Sigmoid colon (tissue), 4 donors: Measurements from ENCODE around the gene CD99.
A peak's percentile ranks its signal among the peaks of the same experiment; 100 is the strongest.

Source experiments
- POLR2A ChIP-seq, 2 donors: fragments of 450-650 bp; IDR thresholded peaks; one replicate each; pipeline ENCODE4 v1.6.1; 2016; ENCODE audit warnings: antibody characterized with exemption in 2 of 2, mild to moderate bottlenecking in 2 of 2, moderate library complexity in 2 of 2
- POLR2AphosphoS5 ChIP-seq, 4 donors: sonication (generic); formaldehyde crosslinking; IDR thresholded peaks; one replicate each; pipeline ENCODE4 v1.6.1; 2017; ENCODE audit warnings: antibody characterized with exemption in 4 of 4
- TF ChIP-seq, protein P1 (sequence below), 4 experiments: fragments of 450-650 bp in 3 of 4; fragments of 200-600 bp in 1 of 4; IDR thresholded peaks; one replicate each; pipeline ENCODE4 v1.5.1; 2016 to 2019; ENCODE audit warnings: antibody characterized with exemption in 4 of 4, mild to moderate bottlenecking in 3 of 4, moderate library complexity in 2 of 4

- TF ChIP-seq, protein P1, sequence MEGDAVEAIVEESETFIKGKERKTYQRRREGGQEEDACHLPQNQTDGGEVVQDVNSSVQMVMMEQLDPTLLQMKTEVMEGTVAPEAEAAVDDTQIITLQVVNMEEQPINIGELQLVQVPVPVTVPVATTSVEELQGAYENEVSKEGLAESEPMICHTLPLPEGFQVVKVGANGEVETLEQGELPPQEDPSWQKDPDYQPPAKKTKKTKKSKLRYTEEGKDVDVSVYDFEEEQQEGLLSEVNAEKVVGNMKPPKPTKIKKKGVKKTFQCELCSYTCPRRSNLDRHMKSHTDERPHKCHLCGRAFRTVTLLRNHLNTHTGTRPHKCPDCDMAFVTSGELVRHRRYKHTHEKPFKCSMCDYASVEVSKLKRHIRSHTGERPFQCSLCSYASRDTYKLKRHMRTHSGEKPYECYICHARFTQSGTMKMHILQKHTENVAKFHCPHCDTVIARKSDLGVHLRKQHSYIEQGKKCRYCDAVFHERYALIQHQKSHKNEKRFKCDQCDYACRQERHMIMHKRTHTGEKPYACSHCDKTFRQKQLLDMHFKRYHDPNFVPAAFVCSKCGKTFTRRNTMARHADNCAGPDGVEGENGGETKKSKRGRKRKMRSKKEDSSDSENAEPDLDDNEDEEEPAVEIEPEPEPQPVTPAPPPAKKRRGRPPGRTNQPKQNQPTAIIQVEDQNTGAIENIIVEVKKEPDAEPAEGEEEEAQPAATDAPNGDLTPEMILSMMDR (IDR thresholded peaks at IDR 0.05): no peak
- TF ChIP-seq POLR2AphosphoS5 (IDR thresholded peaks at IDR 0.05) (peak; percentile 64 to 93 (median 88)), POLR2A (IDR thresholded peaks at IDR 0.05) (no peak)
Measured at GRCh38 chrX:2767631-2768455, 76.7 kb downstream of the CD99 start.
